A549 (cell line): ENCODE measurements around the gene PARD6G.

Experiments
- EP300 ChIP-seq, 2 experiments: fragments of >200 bp; sonication (Bioruptor Twin); formaldehyde crosslinking; IDR thresholded peaks; 2 replicates in 1 of 2; 3 replicates in 1 of 2; pipeline ENCODE4 v1.6.1; 2016 to 2017
- HDAC2 ChIP-seq: fragments of 200-600 bp; sonication (generic); IDR thresholded peaks from 2 replicates; pipeline ENCODE4 v1.6.1; 2016
- HMGXB4 ChIP-seq: fragments of 250-450 bp; sonication (Bioruptor Pico); IDR thresholded peaks from 2 replicates; pipeline ENCODE4 v1.5.0; 2021; ENCODE audit warnings: mild to moderate bottlenecking, moderate library complexity, borderline replicate concordance
- KDM5A ChIP-seq: fragments of 200-600 bp; sonication (generic); IDR thresholded peaks from 2 replicates; pipeline ENCODE4 v1.6.1; 2016; ENCODE audit warnings: antibody characterized with exemption, mild to moderate bottlenecking
- MAFK ChIP-seq: fragments of 450-650 bp; IDR thresholded peaks from 2 replicates; pipeline ENCODE4 v1.6.1; 2014; ENCODE audit not compliant: partially characterized antibody
- POLR2AphosphoS2 ChIP-seq: conservative IDR thresholded peaks from 2 replicates; pipeline ENCODE4 v1.6.1; 2012; ENCODE audit warnings: low read length, improper control_type of control experiment, inconsistent platforms
- SMC3 ChIP-seq: fragments of >200 bp; sonication (Bioruptor Twin); formaldehyde crosslinking; IDR thresholded peaks from 3 replicates; pipeline ENCODE4 v1.6.1; 2018; ENCODE audit warnings: inconsistent platforms
- USF2 ChIP-seq: fragments of 450-650 bp; IDR thresholded peaks from 2 replicates; pipeline ENCODE4 v1.6.1; 2014; ENCODE audit warnings: antibody characterized with exemption
- ZFP36 ChIP-seq: fragments of 450-650 bp; IDR thresholded peaks from 2 replicates; pipeline ENCODE4 v1.6.1; 2014; ENCODE audit warnings: borderline replicate concordance; ENCODE audit not compliant: partially characterized antibody
- TF ChIP-seq, protein P1 (sequence below): fragments of >200 bp; sonication (Bioruptor Twin); formaldehyde crosslinking; IDR thresholded peaks from 3 replicates; pipeline ENCODE4 v1.5.1; 2016
- TF ChIP-seq, protein P2 (sequence below): IDR thresholded peaks from 2 replicates; pipeline ENCODE4 v1.6.1; 2012; ENCODE audit warnings: low read depth, borderline replicate concordance

DNA sequence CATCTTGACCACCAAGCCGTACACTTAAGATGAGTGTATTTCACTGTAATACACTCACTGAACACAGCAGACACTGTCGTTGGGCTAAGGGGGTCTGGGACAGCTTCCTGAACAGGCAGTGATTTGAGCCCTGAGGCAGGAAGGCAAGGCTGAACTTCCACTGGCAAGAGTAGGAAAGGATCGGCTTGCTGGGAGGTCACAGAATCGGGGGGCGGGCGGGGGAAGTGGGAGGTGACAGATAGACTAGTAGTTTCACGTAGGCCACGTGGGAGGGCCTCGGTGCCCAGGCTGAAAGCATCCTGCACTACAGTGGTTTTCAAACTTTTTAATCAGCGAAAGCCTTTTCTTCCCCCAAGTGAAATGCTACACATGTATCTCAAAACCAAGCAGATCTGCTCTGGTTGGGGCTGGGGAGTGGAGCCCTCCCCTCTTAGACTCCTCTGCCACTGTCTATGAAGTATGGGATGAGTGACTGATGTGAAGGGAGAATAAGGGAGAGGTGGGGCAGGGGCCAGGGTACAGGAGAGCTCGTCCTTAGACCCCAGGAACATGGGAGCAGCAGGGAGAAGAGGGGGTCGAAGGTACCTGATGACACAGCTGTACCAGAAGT is 8.6 kb downstream of the PARD6G start:
- TF ChIP-seq, protein P1, sequence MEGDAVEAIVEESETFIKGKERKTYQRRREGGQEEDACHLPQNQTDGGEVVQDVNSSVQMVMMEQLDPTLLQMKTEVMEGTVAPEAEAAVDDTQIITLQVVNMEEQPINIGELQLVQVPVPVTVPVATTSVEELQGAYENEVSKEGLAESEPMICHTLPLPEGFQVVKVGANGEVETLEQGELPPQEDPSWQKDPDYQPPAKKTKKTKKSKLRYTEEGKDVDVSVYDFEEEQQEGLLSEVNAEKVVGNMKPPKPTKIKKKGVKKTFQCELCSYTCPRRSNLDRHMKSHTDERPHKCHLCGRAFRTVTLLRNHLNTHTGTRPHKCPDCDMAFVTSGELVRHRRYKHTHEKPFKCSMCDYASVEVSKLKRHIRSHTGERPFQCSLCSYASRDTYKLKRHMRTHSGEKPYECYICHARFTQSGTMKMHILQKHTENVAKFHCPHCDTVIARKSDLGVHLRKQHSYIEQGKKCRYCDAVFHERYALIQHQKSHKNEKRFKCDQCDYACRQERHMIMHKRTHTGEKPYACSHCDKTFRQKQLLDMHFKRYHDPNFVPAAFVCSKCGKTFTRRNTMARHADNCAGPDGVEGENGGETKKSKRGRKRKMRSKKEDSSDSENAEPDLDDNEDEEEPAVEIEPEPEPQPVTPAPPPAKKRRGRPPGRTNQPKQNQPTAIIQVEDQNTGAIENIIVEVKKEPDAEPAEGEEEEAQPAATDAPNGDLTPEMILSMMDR, result no peak
- TF ChIP-seq USF2 (no peak), ZFP36 (no peak), HMGXB4 (no peak), KDM5A (no peak), SMC3 (no peak), HDAC2 (no peak), EP300 (IDR thresholded peaks at IDR 0.05) (no peak), POLR2AphosphoS2 (no peak), MAFK (no peak)
- TF ChIP-seq, protein P2, sequence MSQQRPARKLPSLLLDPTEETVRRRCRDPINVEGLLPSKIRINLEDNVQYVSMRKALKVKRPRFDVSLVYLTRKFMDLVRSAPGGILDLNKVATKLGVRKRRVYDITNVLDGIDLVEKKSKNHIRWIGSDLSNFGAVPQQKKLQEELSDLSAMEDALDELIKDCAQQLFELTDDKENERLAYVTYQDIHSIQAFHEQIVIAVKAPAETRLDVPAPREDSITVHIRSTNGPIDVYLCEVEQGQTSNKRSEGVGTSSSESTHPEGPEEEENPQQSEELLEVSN, result no peak
